ENCODE measurements around the gene UTP11. TPM values are rescaled to one million over a fixed set of nuclear protein-coding genes. Genes with fewer than 3 reads are reported as not detected.

Gene UTP11
- total RNA-seq, 1 donor from 2014 or later, result 55.9 TPM

GRCh38 chr1:38003261-38004250, 9.0 kb upstream of the UTP11 start:
- DNase-seq (ENCODE audit: low read depth, low spot score), result no peak

GRCh38 chr1:38004284-38005108, 8.0 kb upstream of the UTP11 start:
- DNase-seq (ENCODE audit: low read depth, low spot score), result no peak

GRCh38 chr1:38005195-38006007, 7.1 kb upstream of the UTP11 start, which contains the start of gene FHL3:
TSS of gene FHL3 (minus strand) at chr1:38005514. CDS start at chr1:37999412, 6,102 bp downstream.
- DNase-seq (ENCODE audit: low read depth, low spot score), result no peak

GRCh38 chr1:38006008-38006828, 6.3 kb upstream of the UTP11 start:
- DNase-seq (ENCODE audit: low read depth, low spot score), result no peak

GRCh38 chr1:38009088-38009840, 3.3 kb upstream of the UTP11 start:
- DNase-seq (ENCODE audit: low read depth, low spot score), result no peak

GRCh38 chr1:38009841-38010180, 2.7 kb upstream of the UTP11 start:
- DNase-seq (ENCODE audit: low read depth, low spot score), result no peak

GRCh38 chr1:38013227-38013622, 691 bp downstream of the UTP11 start:
- no peak for DNase-seq (ENCODE audit: low read depth, low spot score)

- DNase-seq (ENCODE audit: low read depth, low spot score), result no peak
Measured at GRCh38 chr1:38014171-38014570, 1.6 kb downstream of the UTP11 start.

- DNase-seq (ENCODE audit: low read depth, low spot score), result no peak
Measured at GRCh38 chr1:38014724-38015424, 2.3 kb downstream of the UTP11 start.

- no peak for DNase-seq (ENCODE audit: low read depth, low spot score)
Measured at GRCh38 chr1:38015978-38016725, 3.6 kb downstream of the UTP11 start.

GRCh38 chr1:38018864-38019343, 6.4 kb downstream of the UTP11 start:
- DNase-seq (ENCODE audit: low read depth, low spot score), result no peak

GRCh38 chr1:38020396-38020795, 7.9 kb downstream of the UTP11 start:
- DNase-seq (ENCODE audit: low read depth, low spot score), result no peak

GRCh38 chr1:38021969-38022368, 9.4 kb downstream of the UTP11 start:
- DNase-seq (ENCODE audit: low read depth, low spot score), result no peak

GRCh38 chr1:38022810-38023209, 10.3 kb downstream of the UTP11 start:
- DNase-seq (ENCODE audit: low read depth, low spot score), result no peak

GRCh38 chr1:38025233-38025632, 12.7 kb downstream of the UTP11 start:
- no peak for DNase-seq (ENCODE audit: low read depth, low spot score)

- no peak for DNase-seq (ENCODE audit: low read depth, low spot score)
Measured at GRCh38 chr1:38025664-38026063, 13.1 kb downstream of the UTP11 start.

- no peak for DNase-seq (ENCODE audit: low read depth, low spot score)
Measured at GRCh38 chr1:38026592-38027200, 14.2 kb downstream of the UTP11 start.

Data from pulmonary artery endothelial cell (primary cell).